Chondrocyte (in vitro differentiated cells): ENCODE data around the gene MTURN. TPM values are rescaled to one million over a fixed set of nuclear protein-coding genes. Genes with fewer than 3 reads are reported as not detected.

Source experiments
- DNase-seq: peaks from one replicate; pipeline ENCODE4 v3.0.0; 2021; ENCODE audit warnings: mixed read lengths, low spot score
- H3K27ac Mint-ChIP-seq: one replicate; pipeline ENCODE4 v1.8.0; 2021; ENCODE audit warnings: mild to moderate bottlenecking, moderate library complexity, mixed read lengths; ENCODE audit not compliant: unreplicated experiment
- H3K27me3 Mint-ChIP-seq: 2 replicates; pipeline ENCODE4 v1.8.0; 2021; ENCODE audit warnings: low read depth, mixed read lengths
- H3K36me3 Mint-ChIP-seq: 2 replicates; pipeline ENCODE4 v1.8.0; 2021; ENCODE audit warnings: low read depth, mixed read lengths
- H3K4me1 Mint-ChIP-seq: 2 replicates; pipeline ENCODE4 v1.8.0; 2021; ENCODE audit warnings: low read depth, mild to moderate bottlenecking, mixed read lengths
- H3K4me3 Mint-ChIP-seq: one replicate; pipeline ENCODE4 v1.8.0; 2021; ENCODE audit warnings: mild to moderate bottlenecking, moderate library complexity, mixed read lengths; ENCODE audit not compliant: unreplicated experiment
- H3K9me3 Mint-ChIP-seq: 2 replicates; pipeline ENCODE4 v1.8.0; 2021; ENCODE audit warnings: low read depth, mixed read lengths
- total RNA-seq: library from RNA; stranded (reverse); gene quantifications from 3 replicates; pipeline ENCODE4 v1.2.1, GENCODE V29; 2021
- TF ChIP-seq, protein P1 (sequence below): fragments of 200-600 bp; sonication (generic); IDR thresholded peaks from 2 replicates; pipeline ENCODE4 v1.5.0; 2021; ENCODE audit warnings: antibody characterized with exemption, mild to moderate bottlenecking, moderate library complexity

Gene MTURN
- total RNA-seq, 1 donor from 2014 or later: 15.7 TPM

DNA sequence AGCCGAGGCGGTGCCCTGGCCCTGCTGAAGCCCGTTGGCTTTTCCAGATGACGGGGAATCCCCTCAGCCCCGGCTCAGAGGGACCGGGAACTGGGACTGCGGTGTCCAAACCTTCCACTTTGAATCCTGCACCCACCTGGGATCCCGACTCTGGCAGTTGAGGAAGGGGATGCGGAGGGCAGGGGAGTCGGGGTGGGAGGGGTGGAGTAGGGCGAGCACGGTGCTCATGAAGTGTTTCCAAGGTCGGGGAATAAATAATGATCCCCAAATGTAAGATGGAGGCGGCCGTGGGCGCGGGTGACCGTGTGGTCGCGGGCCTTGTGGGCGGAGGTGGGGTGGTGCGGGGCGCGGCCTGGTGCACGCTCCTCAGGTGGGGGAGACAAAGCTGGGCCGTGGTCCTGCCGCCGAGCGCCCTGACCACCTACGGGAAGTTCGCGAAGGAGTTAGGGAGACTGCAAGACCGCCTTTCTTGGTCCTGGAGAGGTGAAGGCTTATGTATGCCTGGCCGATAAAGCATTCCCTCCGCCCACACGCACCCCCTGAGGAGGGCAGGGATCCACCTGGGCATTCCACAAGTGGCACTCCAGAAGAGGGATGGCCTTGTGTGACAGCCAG is 1.4 kb downstream of the MTURN start:
- Mint-ChIP-seq H3K27me3 (no peaks in the 10 kb centered on the region), H3K27ac (peak overlapping the region; percentile 49), H3K9me3 (no peaks in the 10 kb centered on the region), H3K4me1 (peaks cover 14% of the 10 kb centered on the region), H3K36me3 (no peaks in the 10 kb centered on the region), H3K4me3 (peak overlapping the region; percentile 81)
- DNase-seq: no peak
- TF ChIP-seq, protein P1, sequence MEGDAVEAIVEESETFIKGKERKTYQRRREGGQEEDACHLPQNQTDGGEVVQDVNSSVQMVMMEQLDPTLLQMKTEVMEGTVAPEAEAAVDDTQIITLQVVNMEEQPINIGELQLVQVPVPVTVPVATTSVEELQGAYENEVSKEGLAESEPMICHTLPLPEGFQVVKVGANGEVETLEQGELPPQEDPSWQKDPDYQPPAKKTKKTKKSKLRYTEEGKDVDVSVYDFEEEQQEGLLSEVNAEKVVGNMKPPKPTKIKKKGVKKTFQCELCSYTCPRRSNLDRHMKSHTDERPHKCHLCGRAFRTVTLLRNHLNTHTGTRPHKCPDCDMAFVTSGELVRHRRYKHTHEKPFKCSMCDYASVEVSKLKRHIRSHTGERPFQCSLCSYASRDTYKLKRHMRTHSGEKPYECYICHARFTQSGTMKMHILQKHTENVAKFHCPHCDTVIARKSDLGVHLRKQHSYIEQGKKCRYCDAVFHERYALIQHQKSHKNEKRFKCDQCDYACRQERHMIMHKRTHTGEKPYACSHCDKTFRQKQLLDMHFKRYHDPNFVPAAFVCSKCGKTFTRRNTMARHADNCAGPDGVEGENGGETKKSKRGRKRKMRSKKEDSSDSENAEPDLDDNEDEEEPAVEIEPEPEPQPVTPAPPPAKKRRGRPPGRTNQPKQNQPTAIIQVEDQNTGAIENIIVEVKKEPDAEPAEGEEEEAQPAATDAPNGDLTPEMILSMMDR: no peak

DNA sequence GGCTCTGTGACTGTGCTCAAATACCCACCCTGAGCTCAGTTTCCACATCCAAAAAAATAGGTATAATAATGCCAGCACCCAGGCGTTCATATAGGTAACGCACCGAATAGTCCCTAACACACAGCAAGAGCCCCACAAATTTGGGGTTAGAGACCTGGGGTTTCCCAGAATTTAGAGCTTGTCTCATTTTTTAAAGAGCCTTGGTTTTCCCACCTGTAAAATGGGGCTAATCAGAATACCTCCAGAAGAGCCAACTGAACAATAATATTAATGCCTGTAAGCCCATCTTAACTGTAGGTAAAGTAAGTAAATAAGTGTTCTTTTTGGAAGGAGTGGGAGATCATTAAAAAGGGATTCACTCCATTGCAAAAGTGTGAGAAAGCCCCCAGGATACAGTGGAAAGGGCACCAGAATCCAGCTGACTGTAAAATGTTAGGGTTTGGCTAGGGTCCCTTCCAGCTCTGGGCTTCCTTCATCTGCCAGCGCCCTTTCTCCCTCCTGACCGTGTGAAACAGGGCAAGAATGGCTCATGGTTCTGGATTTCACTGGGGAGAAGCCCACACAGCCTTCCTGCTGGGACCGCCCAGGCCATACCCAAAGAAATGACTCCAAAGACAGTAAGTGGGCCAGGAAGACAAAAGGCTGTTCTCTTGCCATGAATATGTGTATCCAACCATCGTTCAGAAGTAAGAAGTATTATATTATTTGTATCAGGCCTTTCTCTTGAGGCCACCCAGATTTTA is 2.1 kb downstream of the MTURN start:
- H3K36me3 Mint-ChIP-seq: no peaks in the 10 kb centered on the region
- TF ChIP-seq, protein P1: no peak
- peak overlapping the region; percentile 81 for H3K4me3 Mint-ChIP-seq
- H3K9me3 Mint-ChIP-seq: no peaks in the 10 kb centered on the region
- H3K4me1 Mint-ChIP-seq: peaks cover 17% of the 10 kb centered on the region
- DNase-seq: no peak
- no peaks in the 10 kb centered on the region for H3K27me3 Mint-ChIP-seq
- no peak overlapping the region for H3K27ac Mint-ChIP-seq

DNA sequence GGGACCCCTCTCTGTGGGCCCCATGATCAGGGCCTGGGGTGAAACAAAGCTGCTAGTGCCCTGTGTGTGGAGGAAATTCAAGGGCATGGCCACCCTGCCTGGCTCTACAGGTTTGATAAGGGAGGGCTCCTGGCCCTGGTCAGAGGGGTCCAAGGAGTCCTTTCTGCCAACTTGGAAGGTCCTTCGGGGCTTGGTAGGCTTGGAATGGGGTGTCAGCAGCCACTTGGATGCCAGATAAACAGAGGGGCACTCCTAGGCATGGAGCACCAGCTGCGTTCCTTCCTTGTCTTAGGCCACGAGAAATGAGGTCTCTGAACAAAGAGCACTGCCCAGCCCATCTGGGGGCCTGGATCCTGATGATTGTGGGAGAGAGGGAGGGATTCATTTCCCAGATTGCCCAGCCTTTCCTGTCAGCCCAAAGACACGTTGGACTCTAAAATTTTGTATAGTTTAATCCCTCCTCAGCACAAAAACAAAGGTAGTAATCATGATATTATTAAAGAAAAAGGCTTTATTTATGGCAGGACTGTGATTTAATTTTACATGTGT is 5.1 kb downstream of the MTURN start:
- TF ChIP-seq, protein P1: no peak
- H3K36me3 Mint-ChIP-seq: no peaks in the 10 kb centered on the region
- no peaks in the 10 kb centered on the region for H3K27me3 Mint-ChIP-seq
- DNase-seq: no peak
- no peak overlapping the region for H3K4me3 Mint-ChIP-seq
- H3K27ac Mint-ChIP-seq: no peak overlapping the region
- no peaks in the 10 kb centered on the region for H3K9me3 Mint-ChIP-seq
- peaks cover 38% of the 10 kb centered on the region for H3K4me1 Mint-ChIP-seq

DNA sequence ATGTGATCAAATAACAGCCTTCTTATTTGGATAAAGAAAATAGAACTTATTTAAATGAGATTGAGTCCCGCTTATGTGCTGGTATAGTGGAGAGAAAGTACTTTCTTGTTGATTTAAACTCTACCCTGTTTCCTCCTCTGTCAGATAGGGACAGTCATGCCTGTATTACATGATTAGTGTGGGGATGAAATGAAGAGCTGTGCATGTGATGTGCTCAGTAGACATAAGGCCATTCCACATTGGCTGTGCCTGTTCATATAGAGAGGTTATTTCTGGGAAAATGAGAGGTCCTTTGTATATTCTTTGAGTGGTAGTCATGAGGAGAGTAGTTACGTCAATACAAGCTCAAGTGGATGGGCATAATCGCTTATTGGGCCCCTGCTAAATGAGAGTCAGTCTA is 5.7 kb downstream of the MTURN start:
- DNase-seq: no peak
- Mint-ChIP-seq H3K4me3 (no peak overlapping the region), H3K4me1 (peaks cover 38% of the 10 kb centered on the region), H3K27ac (no peak overlapping the region), H3K36me3 (no peaks in the 10 kb centered on the region), H3K27me3 (no peaks in the 10 kb centered on the region), H3K9me3 (no peaks in the 10 kb centered on the region)
- TF ChIP-seq, protein P1: no peak

DNA sequence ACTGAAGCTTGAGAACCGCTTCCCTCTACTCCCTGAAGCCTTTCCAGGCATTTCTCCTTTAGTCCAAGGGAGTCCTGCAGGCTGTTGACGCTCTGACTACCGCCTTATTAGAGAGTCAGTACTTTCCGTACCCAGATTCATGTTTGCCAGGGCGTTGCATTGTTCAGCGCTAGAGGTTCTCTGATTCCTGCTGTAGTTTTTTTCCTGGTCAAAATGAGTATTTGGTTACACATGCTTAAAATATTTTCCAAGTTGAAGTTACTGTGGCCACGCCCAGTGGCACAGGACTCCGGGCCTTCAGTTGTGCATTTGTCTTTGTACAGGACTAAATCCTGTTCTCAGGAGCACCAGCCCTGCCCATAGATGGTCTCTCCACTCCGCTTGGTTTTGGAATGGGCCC is 7.9 kb downstream of the MTURN start:
- Mint-ChIP-seq H3K4me1 (peaks cover 35% of the 10 kb centered on the region), H3K4me3 (peak overlapping the region; percentile 39), H3K27me3 (no peaks in the 10 kb centered on the region), H3K27ac (peak overlapping the region; percentile 91), H3K9me3 (no peaks in the 10 kb centered on the region), H3K36me3 (no peaks in the 10 kb centered on the region)
- DNase-seq: no peak
- TF ChIP-seq, protein P1: no peak
